DMS 273 (cell line): ENCODE results near the gene ELMO1.

Experiments used
- DNase-seq: peaks from one replicate; lab custom pipeline; 2025; ENCODE audit not compliant: unreplicated experiment; lab: John Stamatoyannopoulos, UW

ELMO1 gene

GRCh38 chr7:37410305-37411229 lies 38.1 kb downstream of the ELMO1 start:
- DNase-seq, result peak; percentile 9

GRCh38 chr7:37409461-37409860 lies 39.2 kb downstream of the ELMO1 start:
- no peak for DNase-seq

- DNase-seq, result no peak
These were observed 40.1 kb downstream of the ELMO1 start for GRCh38 chr7:37408291-37409228.

DNA sequence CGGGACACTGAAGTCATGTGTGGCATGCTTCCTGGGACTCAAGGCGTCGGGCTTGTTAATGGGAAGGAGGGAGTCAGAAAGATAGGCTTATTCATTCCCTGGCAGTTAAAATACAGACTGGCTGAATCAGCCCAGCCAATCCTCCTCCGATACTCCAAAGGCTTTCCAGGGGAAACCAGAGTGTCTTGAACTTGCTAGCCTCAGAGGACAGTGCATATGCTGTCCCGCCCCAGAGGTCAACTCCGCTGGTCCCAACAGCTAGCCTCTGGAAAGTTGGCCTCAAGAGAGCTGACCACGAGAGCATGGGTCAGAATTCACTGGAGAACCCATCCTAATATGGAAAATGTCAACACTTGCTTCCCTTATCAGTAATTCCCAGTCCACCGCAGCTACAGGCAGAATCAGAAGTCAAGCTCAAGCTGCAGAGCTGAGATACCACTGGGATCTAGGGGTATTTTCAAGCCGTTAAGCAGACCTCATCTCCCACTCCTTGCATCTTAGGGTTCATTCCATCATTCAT lies 43.0 kb downstream of the ELMO1 start:
- DNase-seq, result no peak

DNA sequence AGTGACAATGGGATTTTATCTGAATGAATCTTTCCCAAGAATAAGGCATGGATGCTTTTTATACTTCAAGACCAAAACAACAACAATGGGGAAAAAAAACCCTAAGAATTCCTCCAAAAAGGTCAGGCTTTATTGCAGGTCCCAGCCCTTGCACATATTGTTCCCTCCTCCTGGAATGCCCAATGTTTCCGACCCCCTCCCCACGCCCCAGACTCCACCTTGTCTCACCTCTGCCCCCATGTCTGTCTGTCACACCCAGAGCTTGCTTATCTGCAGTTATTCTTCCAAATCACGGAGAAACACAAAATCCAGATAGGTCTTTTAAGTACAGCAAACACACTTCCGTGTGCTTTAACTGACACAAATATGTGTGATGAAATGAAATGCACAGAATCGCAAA lies 43.5 kb downstream of the ELMO1 start:
- DNase-seq, result no peak

DNA sequence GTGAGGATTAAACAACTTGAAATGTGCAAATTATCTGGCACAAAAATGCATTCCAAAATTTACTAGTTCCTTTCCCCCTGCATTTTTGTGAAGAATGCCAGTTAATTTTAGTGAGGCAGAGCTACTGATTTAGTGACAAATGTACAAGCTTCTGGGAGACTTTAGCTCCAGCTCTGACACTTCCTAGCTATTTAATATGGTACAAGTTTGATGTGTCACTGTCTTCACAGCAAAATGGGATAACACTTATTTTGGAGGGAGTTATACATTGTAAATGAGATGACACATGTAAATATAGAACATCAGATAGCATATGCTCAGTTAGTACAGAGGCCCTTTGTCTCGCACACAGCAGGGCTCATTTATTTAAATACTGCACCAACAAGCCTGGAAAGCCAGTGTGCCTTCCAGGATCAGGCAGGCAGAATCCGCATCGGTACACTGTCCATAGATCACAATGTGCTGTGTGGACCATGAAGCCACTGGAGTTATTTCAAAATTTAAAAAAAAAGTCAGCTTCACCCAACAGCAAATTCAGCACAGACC lies 48.7 kb downstream of the ELMO1 start:
- no peak for DNase-seq

- DNase-seq, result no peak
These were observed 50.3 kb downstream of the ELMO1 start for GRCh38 chr7:37398403-37398802.

GRCh38 chr7:37395618-37396259 lies 52.9 kb downstream of the ELMO1 start:
- DNase-seq, result no peak

- no peak for DNase-seq
These were observed 54.5 kb downstream of the ELMO1 start for GRCh38 chr7:37394158-37394557.

- no peak for DNase-seq
These were observed 55.2 kb downstream of the ELMO1 start for GRCh38 chr7:37393476-37393875.

DNA sequence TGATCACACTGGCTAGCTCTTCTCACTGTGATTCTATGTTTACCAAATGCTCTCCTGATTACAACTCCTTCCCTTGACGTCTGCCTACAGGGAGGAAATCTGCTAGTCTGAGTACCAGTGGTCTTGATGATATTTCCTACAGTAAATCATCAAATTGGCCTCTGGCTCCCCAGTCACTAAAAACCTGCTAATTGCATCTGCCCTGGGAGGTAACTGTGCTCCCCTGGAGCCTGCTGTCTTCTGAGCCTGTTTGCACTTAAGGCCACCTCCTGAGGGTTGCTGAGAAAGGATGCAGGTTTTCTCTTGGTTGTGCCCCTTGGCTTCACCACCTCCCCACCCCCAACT lies 56.0 kb downstream of the ELMO1 start:
- DNase-seq, result no peak

GRCh38 chr7:37391791-37392672 lies 56.6 kb downstream of the ELMO1 start:
- no peak for DNase-seq

- DNase-seq, result no peak
These were observed 58.5 kb downstream of the ELMO1 start for GRCh38 chr7:37390114-37390513.

GRCh38 chr7:37388811-37389210 lies 59.9 kb downstream of the ELMO1 start:
- no peak for DNase-seq

GRCh38 chr7:37385787-37386186 lies 62.9 kb downstream of the ELMO1 start:
- DNase-seq, result no peak

DNA sequence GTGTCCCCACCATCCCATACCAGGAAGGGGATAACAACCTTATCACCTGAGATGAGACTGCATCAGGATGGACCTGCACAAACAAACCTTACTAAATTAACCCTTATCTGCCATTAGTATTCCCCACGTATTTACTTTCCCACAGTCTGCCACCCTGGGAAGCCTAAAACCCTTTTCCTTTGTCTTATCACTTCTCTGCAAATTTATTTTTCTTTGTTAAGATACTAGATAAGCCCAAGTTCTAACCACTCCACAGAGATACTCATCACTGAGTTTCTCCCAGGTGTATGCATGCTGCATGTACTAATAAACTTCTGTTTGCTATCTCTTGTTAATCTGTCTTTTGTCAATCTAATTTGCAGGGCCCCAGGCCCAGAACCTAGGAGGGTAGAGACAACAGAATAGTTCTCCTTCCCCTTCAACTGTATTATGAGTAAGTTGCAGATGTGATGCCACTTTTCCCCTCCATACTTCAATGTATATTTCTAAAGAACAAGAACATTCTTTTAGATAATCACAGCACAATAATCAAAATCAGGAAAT lies 66.0 kb downstream of the ELMO1 start:
- DNase-seq, result no peak

- DNase-seq, result no peak
These were observed 67.8 kb downstream of the ELMO1 start for GRCh38 chr7:37380831-37381230.

GRCh38 chr7:37379546-37380277 lies 69.0 kb downstream of the ELMO1 start:
- DNase-seq, result no peak

DNA sequence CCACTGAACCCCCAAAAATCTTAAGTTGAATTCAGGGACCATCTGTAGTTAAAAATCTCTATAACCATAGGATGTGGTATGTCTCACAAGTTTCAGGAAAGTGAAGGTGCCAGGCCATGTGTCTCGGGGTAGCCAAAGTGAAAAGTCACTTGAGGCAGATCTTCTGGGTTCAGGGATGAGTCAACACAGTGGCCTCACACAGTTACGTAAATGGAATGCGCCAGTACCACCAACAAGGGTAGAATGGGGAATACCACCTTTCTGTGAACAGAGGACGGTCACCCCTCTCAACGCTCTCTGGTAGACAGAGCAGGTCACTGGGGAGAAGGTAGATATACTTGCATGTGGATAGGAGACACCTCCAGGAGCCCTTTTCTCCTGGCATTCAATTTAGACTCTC lies 71.4 kb downstream of the ELMO1 start:
- DNase-seq, result no peak
